HCT116 (cell line): Measurements from ENCODE around the gene CYSTM1. TPM values are rescaled to one million over a fixed set of nuclear protein-coding genes. Genes with fewer than 3 reads are reported as not detected.

Experiments
- ATAC-seq: fragments of 200-7000 bp; cut with Tn5 transposase; 2 replicates; pipeline ENCODE4 v1.9.1; 2020; ENCODE audit warnings: mild to moderate bottlenecking, moderate library complexity
- BruUV-seq: library from RNA; stranded (reverse); fragments of 400-500 nt; replicated peaks from 2 replicates; lab custom pipeline; 2021; lab: Mats Ljungman, UMichigan
- CTCF ChIA-PET: fragments of 300-600 bp; sonication (Branson Sonifier 250); formaldehyde crosslinking; loops from one replicate; lab custom pipeline; 2021; ENCODE audit warnings: antibody characterized with exemption; lab: Charles Lee
- POLR2A ChIA-PET: fragments of 300-600, 350-600 bp; sonication (Branson Sonifier 250); formaldehyde crosslinking; loops from one replicate; lab custom pipeline; 2021; ENCODE audit warnings: antibody characterized with exemption; lab: Charles Lee
- RAD21 ChIA-PET, 2 experiments: fragments of 300-600 bp; sonication (Branson Sonifier 250); formaldehyde crosslinking; loops; one replicate each; lab custom pipeline; 2023; ENCODE audit warnings: low total read pairs in 2 of 2; ENCODE audit not compliant: uncharacterized antibody in 2 of 2, unreplicated experiment in 2 of 2, low non-redundant PET in 1 of 2; lab: Charles Lee
- DNase-seq: peaks from one replicate; pipeline ENCODE4 v3.0.0-alpha.2; 2010; ENCODE audit warnings: low read depth, low spot score
- H2AFZ ChIP-seq: fragments of 200-600 bp; shearing (Covaris generic), sonication (generic); 2 replicates; pipeline ENCODE4 v1.6.1; 2017; ENCODE audit warnings: low read depth, mixed run types, mixed read lengths, antibody characterized with exemption, low read length; ENCODE audit not compliant: poor library complexity, severe bottlenecking
- H3K27ac ChIP-seq: 2 replicates; pipeline ENCODE4 v1.5.1; 2012; ENCODE audit warnings: low read depth, low read length
- H3K27me3 ChIP-seq: fragments of 200-600 bp; sonication (generic); 2 replicates; pipeline ENCODE4 v1.6.1; 2016; ENCODE audit warnings: mixed run types, low read length, mixed read lengths; ENCODE audit not compliant: insufficient read depth
- H3K36me3 ChIP-seq, 2 experiments: fragments of 200-500 bp in 1 of 2; fragments of 200-600 bp in 1 of 2; sonication (Bioruptor generic) in 1 of 2; sonication (generic) in 1 of 2; 2 replicates each; pipeline versions ENCODE4 v1.5.1 to v1.6.1; 2014 to 2016; ENCODE audit warnings: low read length in 2 of 2, inconsistent platforms in 1 of 2, mixed read lengths in 1 of 2, mixed run types in 1 of 2; ENCODE audit not compliant: insufficient read depth in 2 of 2, control insufficient read depth in 1 of 2
- H3K4me1 ChIP-seq, 2 experiments: fragments of 200-600 bp in 1 of 2; sonication (generic) in 1 of 2; 2 replicates each; pipeline versions ENCODE4 v1.5.1 to v1.6.1; 2012 to 2017; ENCODE audit warnings: low read length in 2 of 2, inconsistent platforms in 1 of 2, mild to moderate bottlenecking in 1 of 2, mixed read lengths in 1 of 2, mixed run types in 1 of 2, moderate library complexity in 1 of 2; ENCODE audit not compliant: insufficient read depth in 2 of 2, control insufficient read depth in 1 of 2
- H3K4me2 ChIP-seq: fragments of 200-600 bp; sonication (generic); 2 replicates; pipeline ENCODE4 v1.6.1; 2017; ENCODE audit warnings: mixed run types, low read length, mixed read lengths
- H3K4me3 ChIP-seq, 2 experiments: fragments of 200-600 bp in 1 of 2; sonication (generic) in 1 of 2; replicated peaks in 1 of 2; 2 replicates each; pipeline ENCODE4 v1.5.1; 2011 to 2016; ENCODE audit warnings: low read length in 2 of 2, control low read depth in 1 of 2, low read depth in 1 of 2, mild to moderate bottlenecking in 1 of 2, mixed read lengths in 1 of 2, mixed run types in 1 of 2
- H3K79me2 ChIP-seq: fragments of 200-600 bp; sonication (generic); 2 replicates; pipeline ENCODE4 v1.6.1; 2017; ENCODE audit warnings: mild to moderate bottlenecking, mixed run types, low read length, moderate library complexity, mixed read lengths; ENCODE audit not compliant: insufficient read depth
- H3K9ac ChIP-seq: fragments of 200-600 bp; sonication (generic); 2 replicates; pipeline ENCODE4 v1.6.1; 2016; ENCODE audit warnings: low read length, mixed read lengths
- H3K9me2 ChIP-seq: fragments of 200-600 bp; sonication (generic), shearing (Covaris generic); 2 replicates; pipeline ENCODE4 v1.6.1; 2017; ENCODE audit warnings: mixed run types, mild to moderate bottlenecking, moderate library complexity; ENCODE audit not compliant: insufficient read depth
- H3K9me3 ChIP-seq, 2 experiments: fragments of 200-500 bp in 1 of 2; fragments of 200-600 bp in 1 of 2; sonication (Bioruptor generic) in 1 of 2; sonication (generic) in 1 of 2; 2 replicates each; pipeline ENCODE4 v1.6.1; 2014 to 2017; ENCODE audit warnings: low read length in 2 of 2, mixed read lengths in 2 of 2, inconsistent platforms in 1 of 2, low read depth in 1 of 2, mild to moderate bottlenecking in 1 of 2, mixed run types in 1 of 2, moderate library complexity in 1 of 2; ENCODE audit not compliant: control insufficient read depth in 1 of 2, insufficient read depth in 1 of 2
- H4K20me1 ChIP-seq: fragments of 200-600 bp; sonication (generic), shearing (Covaris generic); 2 replicates; pipeline ENCODE4 v1.6.1; 2017; ENCODE audit warnings: mixed run types, mild to moderate bottlenecking, moderate library complexity; ENCODE audit not compliant: insufficient read depth
- ATF3 ChIP-seq: IDR thresholded peaks from 2 replicates; pipeline ENCODE4 v1.6.1; 2012
- CTCF ChIP-seq, 3 experiments: fragments of 200-600 bp in 1 of 3; sonication (generic) in 1 of 3; IDR thresholded peaks in 2 of 3; conservative IDR thresholded peaks in 1 of 3; 2 replicates each; pipeline ENCODE4 v1.5.1; 2012 to 2017; ENCODE audit warnings: low read depth in 2 of 3, low read length in 2 of 3, antibody characterized with exemption in 1 of 3, borderline replicate concordance in 1 of 3, control low read depth in 1 of 3, mild to moderate bottlenecking in 1 of 3, mixed read lengths in 1 of 3, mixed run types in 1 of 3, moderate library complexity in 1 of 3; ENCODE audit not compliant: insufficient read depth in 1 of 3
- EGR1 ChIP-seq: IDR thresholded peaks from 2 replicates; pipeline ENCODE4 v1.6.1; 2012; ENCODE audit warnings: low read depth
- EZH2 ChIP-seq: fragments of 200-600 bp; sonication (generic); IDR thresholded peaks from 2 replicates; pipeline ENCODE4 v1.6.1; 2017; ENCODE audit warnings: antibody characterized with exemption, mixed run types
- FOSL1 ChIP-seq: IDR thresholded peaks from 2 replicates; pipeline ENCODE4 v1.6.1; 2012; ENCODE audit warnings: low read depth
- JUND ChIP-seq: IDR thresholded peaks from 2 replicates; pipeline ENCODE4 v1.6.1; 2012
- MAX ChIP-seq: IDR thresholded peaks from 2 replicates; pipeline ENCODE4 v1.6.1; 2012
- POLR2AphosphoS5 ChIP-seq: IDR thresholded peaks from 2 replicates; pipeline ENCODE4 v1.6.1; 2011; ENCODE audit warnings: mild to moderate bottlenecking, low read depth, low read length, moderate library complexity
- RAD21 ChIP-seq: IDR thresholded peaks from 2 replicates; pipeline ENCODE4 v1.6.1; 2012; ENCODE audit warnings: low read depth, mild to moderate bottlenecking
- SIN3A ChIP-seq: IDR thresholded peaks from 2 replicates; pipeline ENCODE4 v1.6.1; 2012; ENCODE audit warnings: low read depth
- SP1 ChIP-seq: IDR thresholded peaks from 2 replicates; pipeline ENCODE4 v1.6.1; 2012; ENCODE audit warnings: low read depth
- SRF ChIP-seq: IDR thresholded peaks from 2 replicates; pipeline ENCODE4 v1.6.1; 2012; ENCODE audit warnings: low read depth
- ZBTB33 ChIP-seq: IDR thresholded peaks from 2 replicates; pipeline ENCODE4 v1.6.1; 2011; ENCODE audit warnings: mild to moderate bottlenecking, low read length, moderate library complexity; ENCODE audit not compliant: insufficient replicate concordance; ENCODE audit errors: extremely low read depth
- ZFX ChIP-seq: fragments of 450-650 bp; IDR thresholded peaks from 2 replicates; pipeline ENCODE4 v1.6.1; 2017
- ZNF274 ChIP-seq: fragments of 200-500 bp; sonication (Bioruptor generic); IDR thresholded peaks from 2 replicates; pipeline ENCODE4 v1.6.1; 2014; ENCODE audit warnings: mild to moderate bottlenecking, low read depth, low read length, inconsistent platforms
- intact Hi-C: fragments of 100-400 bp; cut with micrococcal nuclease; formaldehyde crosslinking; loops from 2 replicates; pipeline ENCODE4 v1.10.0; 2022
- total RNA-seq: library from RNA; stranded (reverse); gene quantifications from one replicate; pipeline ENCODE4 v1.2.1, GENCODE V29; 2021; ENCODE audit not compliant: unreplicated experiment

The CYSTM1 gene
- total RNA-seq, 1 experiment from 2014 or later, result 56.0 TPM

- peaks cover 30 to 54% of the 10 kb centered on the region in 2 experiments for H3K4me1 ChIP-seq
- H3K36me3 ChIP-seq, result no peaks in the 10 kb centered on the region
- no peaks in the 10 kb centered on the region for H3K9me3 ChIP-seq
- DNase-seq (no peak), ATAC-seq (no peak)
- ChIA-PET POLR2A (interaction anchor here (0.5 to 0.7 kb wide), 2 partner anchors 1360 to 1672 kb away, joined by 3 read pairs; no protein-coding TSS in a partner anchor), CTCF (interaction anchor here (1.9 kb wide), 1 partner anchor 66 kb away, joined by 4 read pairs; no protein-coding TSS in a partner anchor), RAD21 (no interaction called here)
- no TSS peak for BruUV-seq
- H3K27ac ChIP-seq, result no peak overlapping the region
- no peaks in the 10 kb centered on the region for H3K27me3 ChIP-seq
- peaks cover 56% of the 10 kb centered on the region for H3K79me2 ChIP-seq
- intact Hi-C loops, result loop anchor here (5.0 kb wide), 1 partner anchor 1439 kb away; the partner anchor contains the start of gene DIAPH1
- H3K4me2 ChIP-seq, result no peak overlapping the region
- no peaks in the 10 kb centered on the region for H4K20me1 ChIP-seq
- no peaks in the 10 kb centered on the region for H3K9me2 ChIP-seq
- no peak overlapping the region for H2AFZ ChIP-seq
- H3K4me3 ChIP-seq, result no peak overlapping the region
- TF ChIP-seq SRF (no peak), EZH2 (no peak), SIN3A (no peak), JUND (no peak)
- no peak overlapping the region for H3K9ac ChIP-seq
These were observed 3.1 kb downstream of the CYSTM1 start for GRCh38 chr5:140178086-140178410.

- Histone ChIP-seq H3K9me2 (no peaks in the 10 kb centered on the region), H3K4me2 (no peak overlapping the region), H3K4me3 (no peak overlapping the region), H3K4me1 (peaks cover 32 to 60% of the 10 kb centered on the region in 2 experiments), H3K79me2 (peaks cover 62% of the 10 kb centered on the region), H3K9ac (no peak overlapping the region), H3K9me3 (no peaks in the 10 kb centered on the region), H3K27ac (no peak overlapping the region), H3K27me3 (no peaks in the 10 kb centered on the region), H4K20me1 (no peaks in the 10 kb centered on the region), H3K36me3 (no peaks in the 10 kb centered on the region), H2AFZ (no peak overlapping the region)
- no TSS peak for BruUV-seq
- ATAC-seq, result no peak
- RAD21 ChIA-PET, result no interaction called here
- no peak for DNase-seq
- CTCF ChIA-PET, result interaction anchor here (1.9 kb wide), 1 partner anchor 65 kb away, joined by 4 read pairs; no protein-coding TSS in a partner anchor
- TF ChIP-seq ATF3 (no peak), CTCF (IDR thresholded peaks at IDR 0.05 in 2 of 3, conservative IDR thresholded peaks at IDR 0.05 in 1 of 3; ENCODE audit: borderline replicate concordance in 1 of 3, insufficient read depth in 1 of 3, low read depth in 2 of 3, low read length in 2 of 3) (no peak), MAX (no peak), SIN3A (no peak), EGR1 (no peak), RAD21 (no peak), ZBTB33 (no peak), FOSL1 (no peak), EZH2 (no peak), ZNF274 (no peak), ZFX (no peak), SRF (no peak), SP1 (no peak), POLR2AphosphoS5 (no peak)
- POLR2A ChIA-PET, result interaction anchor here (0.7 kb wide), 1 partner anchor 1671 kb away, joined by 3 read pairs; no protein-coding TSS in a partner anchor
- intact Hi-C loops, result loop anchor here (5.0 kb wide), 1 partner anchor 1439 kb away; the partner anchor contains the start of gene DIAPH1
These were observed 3.6 kb downstream of the CYSTM1 start for GRCh38 chr5:140178482-140179116.
